ENCODE data around the gene NADSYN1.

The NADSYN1 gene

DNA sequence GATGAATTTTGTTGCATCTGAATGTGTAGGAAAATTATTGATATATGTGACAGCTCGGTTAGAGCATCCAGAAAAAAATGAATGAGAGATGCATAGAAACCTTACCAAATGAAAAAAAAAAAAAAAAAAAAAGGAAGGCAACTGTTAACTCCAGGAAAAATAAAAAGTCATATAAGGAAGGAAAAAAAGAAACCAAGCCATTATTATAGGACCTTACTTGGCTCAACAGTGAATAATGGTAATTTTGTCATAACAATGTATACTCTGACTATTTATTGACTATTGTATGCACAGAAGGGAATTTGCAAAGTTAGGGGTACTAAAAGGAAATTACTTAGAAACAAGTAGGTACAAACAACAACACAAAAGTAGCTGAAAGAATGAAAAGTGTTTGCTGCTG lies 6.9 kb upstream of the NADSYN1 start:
- no peak overlapping the region for H3K4me3 ChIP-seq (ENCODE audit: low read depth in 1 of 2, low read length in 2 of 2)
- H3K27ac ChIP-seq (ENCODE audit: low read depth, low read length), result no peak overlapping the region
- no peaks in the 10 kb centered on the region for H3K36me3 ChIP-seq (ENCODE audit: insufficient read depth, low read length)
- H3K9ac ChIP-seq (ENCODE audit: low read length), result no peak overlapping the region
- peaks cover 13% of the 10 kb centered on the region for H3K4me1 ChIP-seq (ENCODE audit: insufficient read depth, low read length)
- no peaks in the 10 kb centered on the region for H3K9me3 ChIP-seq (ENCODE audit: low read length)
- no peaks in the 10 kb centered on the region for H3K27me3 ChIP-seq (ENCODE audit: control insufficient read depth in 1 of 2, insufficient read depth in 2 of 2, low read length in 2 of 2)

DNA sequence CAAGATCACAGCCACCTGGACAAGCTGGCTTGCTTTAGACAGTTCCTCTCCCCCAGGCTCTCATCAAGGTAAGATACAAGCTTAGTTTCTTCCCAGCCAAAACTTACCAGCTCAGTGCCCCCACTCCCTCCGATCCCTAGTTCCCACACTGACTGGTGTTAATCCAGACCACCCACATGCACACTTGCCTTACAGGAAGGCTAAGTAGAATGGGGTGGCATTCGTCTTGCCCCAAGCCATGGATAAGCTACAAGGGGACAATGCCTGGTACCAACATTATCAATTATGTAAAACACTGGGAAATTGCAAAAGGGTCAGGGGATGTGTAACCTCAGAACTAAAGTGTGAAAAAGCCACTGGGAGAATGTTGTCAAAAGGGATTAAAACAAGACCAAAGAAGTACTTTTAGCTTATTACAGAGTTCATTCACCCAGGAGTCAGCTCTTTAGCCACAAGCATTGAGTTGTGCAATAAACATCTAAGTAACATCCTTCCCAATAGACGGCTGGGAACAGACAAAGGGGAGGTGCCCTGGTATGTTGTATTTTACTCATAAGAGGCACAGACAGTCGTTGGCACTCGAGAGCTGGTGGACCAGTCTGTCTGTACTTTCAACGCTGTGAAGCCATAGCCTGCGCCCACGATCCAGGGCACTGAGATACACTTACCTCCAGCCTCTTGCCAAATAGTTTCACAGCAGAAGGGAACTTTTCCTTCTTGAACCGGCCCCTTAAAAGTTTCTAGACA lies 5.9 kb upstream of the NADSYN1 start:
- Histone ChIP-seq H3K9me3 (ENCODE audit: low read length) (no peaks in the 10 kb centered on the region), H3K4me1 (ENCODE audit: insufficient read depth, low read length) (peaks cover 18% of the 10 kb centered on the region), H3K9ac (ENCODE audit: low read length) (no peak overlapping the region), H3K36me3 (ENCODE audit: insufficient read depth, low read length) (no peaks in the 10 kb centered on the region), H3K27me3 (ENCODE audit: control insufficient read depth in 1 of 2, insufficient read depth in 2 of 2, low read length in 2 of 2) (no peaks in the 10 kb centered on the region), H3K27ac (ENCODE audit: low read depth, low read length) (no peak overlapping the region), H3K4me3 (ENCODE audit: low read depth in 1 of 2, low read length in 2 of 2) (peak overlapping the region in 1 of 2 donors; percentile 94)

DNA sequence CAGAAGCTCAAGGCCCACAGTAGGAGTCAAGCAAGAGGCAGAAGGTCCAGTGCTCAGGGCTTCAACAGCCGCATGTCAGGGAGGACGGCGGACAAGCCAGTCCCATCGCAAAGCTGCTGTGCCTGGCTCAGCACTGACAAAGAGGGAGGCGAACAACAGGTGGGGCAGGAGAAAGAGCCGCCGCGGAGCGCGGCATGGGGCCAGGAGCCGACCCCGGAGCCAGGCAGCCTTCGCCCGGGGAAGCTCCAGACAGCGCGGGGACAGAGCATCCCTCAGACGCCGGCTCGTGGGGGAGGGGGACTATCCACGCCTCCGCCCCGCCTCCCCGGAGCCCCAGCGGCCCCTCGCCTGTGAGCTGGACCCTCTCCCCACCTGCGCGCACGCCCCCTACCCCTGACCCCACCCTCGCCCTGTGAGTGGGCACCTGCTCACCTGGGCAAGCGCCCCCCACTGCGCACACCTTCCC lies 5.2 kb upstream of the NADSYN1 start:
- peaks cover 21% of the 10 kb centered on the region for H3K4me1 ChIP-seq (ENCODE audit: insufficient read depth, low read length)
- H3K4me3 ChIP-seq (ENCODE audit: low read depth in 1 of 2, low read length in 2 of 2), result peak overlapping the region; percentile 85 to 94
- H3K27ac ChIP-seq (ENCODE audit: low read depth, low read length), result no peak overlapping the region
- H3K36me3 ChIP-seq (ENCODE audit: insufficient read depth, low read length), result no peaks in the 10 kb centered on the region
- H3K27me3 ChIP-seq (ENCODE audit: control insufficient read depth in 1 of 2, insufficient read depth in 2 of 2, low read length in 2 of 2), result no peaks in the 10 kb centered on the region
- H3K9me3 ChIP-seq (ENCODE audit: low read length), result no peaks in the 10 kb centered on the region
- no peak overlapping the region for H3K9ac ChIP-seq (ENCODE audit: low read length)

DNA sequence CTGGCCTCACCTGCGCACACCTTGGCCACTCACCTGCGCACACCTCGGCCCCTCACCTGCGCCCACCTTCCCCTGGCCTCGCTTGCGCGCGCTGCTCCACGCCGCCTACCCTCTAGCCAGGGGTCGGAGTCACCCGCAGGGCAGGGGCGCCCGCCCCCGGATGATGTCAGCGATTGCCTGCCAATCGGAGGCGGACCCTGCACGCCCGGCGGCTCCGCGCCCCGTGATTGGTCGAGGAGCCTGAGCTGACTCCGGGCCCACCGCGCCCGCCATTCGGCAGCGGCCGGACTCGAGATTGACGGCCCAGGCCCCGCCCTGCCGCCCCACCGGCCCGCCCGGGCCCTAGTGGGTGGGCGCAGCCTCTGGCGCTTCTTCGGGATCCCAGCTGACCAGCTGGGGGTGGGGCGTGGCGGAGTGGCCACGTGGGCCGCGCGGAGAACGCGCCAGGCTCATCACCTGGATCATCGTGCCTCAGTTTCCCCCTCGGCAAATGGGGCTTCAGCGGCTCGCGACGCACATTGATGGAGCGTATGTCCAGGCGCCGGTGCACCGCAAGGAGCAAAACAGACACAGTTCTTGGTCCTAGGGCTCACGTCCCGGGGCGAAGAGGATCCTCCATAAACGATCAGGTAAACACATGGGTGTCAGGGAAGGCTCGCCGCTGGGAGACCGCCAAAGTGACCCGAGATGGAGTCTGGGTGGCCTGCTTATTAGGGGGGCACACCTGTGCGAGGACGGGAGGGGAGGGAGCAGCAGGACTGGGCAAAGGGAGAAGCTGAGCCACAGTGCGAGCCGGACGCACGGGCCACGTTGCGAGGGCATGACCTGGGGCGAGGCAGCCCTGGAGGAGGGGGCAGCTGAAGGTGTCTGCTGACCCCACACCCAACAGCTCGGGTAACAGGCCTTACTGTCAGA lies 4.5 kb upstream of the NADSYN1 start, which contains the start of gene DHCR7:
Gene DHCR7 (minus strand): TSS at position 137 of the 915 bp plus-strand sequence. CDS start 3,441 bp downstream, outside the sequence.
- Histone ChIP-seq H3K27ac (ENCODE audit: low read depth, low read length) (peak within 1 kb of the TSS; percentile 22), H3K9ac (ENCODE audit: low read length) (peak within 1 kb of the TSS; percentile 57), H3K9me3 (ENCODE audit: low read length) (no peaks in the 10 kb centered on the region)

DNA sequence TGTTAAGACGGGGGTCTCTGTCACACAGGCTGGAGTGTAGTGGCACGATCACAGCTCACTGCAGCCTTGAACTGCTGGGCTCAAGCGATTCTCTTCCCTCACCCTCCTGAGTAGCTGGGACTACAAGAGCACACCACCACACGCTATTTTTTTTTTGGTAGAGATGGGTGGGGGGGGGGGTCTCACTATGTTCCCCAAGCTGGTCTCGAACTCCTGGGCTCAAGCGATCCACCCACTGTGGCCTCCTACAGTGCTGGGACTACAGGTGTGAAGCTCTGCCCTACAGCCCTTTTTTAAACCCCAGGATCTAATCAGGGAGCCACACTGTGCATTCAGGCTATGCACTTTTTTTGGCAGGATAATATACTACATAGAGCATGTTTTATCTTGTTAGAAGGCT lies 3.4 kb upstream of the NADSYN1 start:
- no peaks in the 10 kb centered on the region for H3K36me3 ChIP-seq (ENCODE audit: insufficient read depth, low read length)
- peak overlapping the region; percentile 22 for H3K27ac ChIP-seq (ENCODE audit: low read depth, low read length)
- H3K27me3 ChIP-seq (ENCODE audit: control insufficient read depth in 1 of 2, insufficient read depth in 2 of 2, low read length in 2 of 2), result no peaks in the 10 kb centered on the region
- H3K9ac ChIP-seq (ENCODE audit: low read length), result peak overlapping the region; percentile 57
- H3K9me3 ChIP-seq (ENCODE audit: low read length), result no peaks in the 10 kb centered on the region
- H3K4me1 ChIP-seq (ENCODE audit: insufficient read depth, low read length), result peaks cover 29% of the 10 kb centered on the region
- H3K4me3 ChIP-seq (ENCODE audit: low read depth in 1 of 2, low read length in 2 of 2), result peak overlapping the region in 1 of 2 donors; percentile 94

More for the DNA sequence above, 4.5 kb upstream of the NADSYN1 start, which contains the start of gene DHCR7:
- Histone ChIP-seq H3K27me3 (ENCODE audit: control insufficient read depth in 1 of 2, insufficient read depth in 2 of 2, low read length in 2 of 2) (no peaks in the 10 kb centered on the region), H3K36me3 (ENCODE audit: insufficient read depth, low read length) (no peaks in the 10 kb centered on the region), H3K4me1 (ENCODE audit: insufficient read depth, low read length) (peaks cover 21% of the 10 kb centered on the region), H3K4me3 (ENCODE audit: low read depth in 1 of 2, low read length in 2 of 2) (peak within 1 kb of the TSS; percentile 85 to 94)

DNA sequence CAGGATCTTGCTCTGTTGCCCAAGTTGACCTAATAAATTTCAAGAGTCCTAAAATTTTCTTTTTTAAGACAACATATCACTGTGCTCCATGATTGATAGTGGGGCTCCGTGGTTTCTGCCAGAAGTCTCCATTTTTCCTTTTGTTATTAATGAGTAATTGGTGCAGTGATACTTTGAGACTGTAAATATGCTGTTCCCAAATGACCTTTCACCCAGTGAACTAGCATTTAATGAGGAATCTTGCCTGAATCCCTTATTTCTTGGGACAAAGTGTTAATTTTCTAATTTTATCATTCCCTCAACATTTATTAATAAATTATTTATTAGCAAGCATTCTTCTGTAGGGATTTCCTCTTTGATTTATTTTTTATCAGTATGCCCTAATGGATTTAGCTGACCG lies 2.5 kb upstream of the NADSYN1 start:
- Histone ChIP-seq H3K4me1 (ENCODE audit: insufficient read depth, low read length) (peaks cover 31% of the 10 kb centered on the region), H3K9me3 (ENCODE audit: low read length) (no peaks in the 10 kb centered on the region), H3K36me3 (ENCODE audit: insufficient read depth, low read length) (peaks cover 8% of the 10 kb centered on the region), H3K4me3 (ENCODE audit: low read depth in 1 of 2, low read length in 2 of 2) (no peak overlapping the region), H3K27ac (ENCODE audit: low read depth, low read length) (no peak overlapping the region), H3K9ac (ENCODE audit: low read length) (no peak overlapping the region), H3K27me3 (ENCODE audit: control insufficient read depth in 1 of 2, insufficient read depth in 2 of 2, low read length in 2 of 2) (no peaks in the 10 kb centered on the region)

DNA sequence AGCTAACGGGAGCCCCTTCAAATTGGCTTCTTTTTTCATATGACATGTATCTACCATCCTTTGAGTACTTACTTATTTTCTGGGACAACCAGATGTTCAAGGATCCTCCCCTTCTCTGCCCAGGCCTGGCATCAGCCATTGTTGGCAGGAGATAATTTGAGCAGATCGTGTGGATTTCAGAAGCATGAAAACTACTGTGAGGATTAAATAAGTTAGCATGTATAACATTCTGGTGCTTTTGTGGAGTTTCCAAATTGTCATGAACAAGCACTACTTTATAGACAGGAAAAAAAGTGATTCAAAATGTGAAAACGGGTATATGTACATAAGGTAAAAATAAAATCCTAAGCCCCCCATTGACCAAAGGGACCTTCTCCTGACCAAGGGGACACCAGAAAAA lies 2.1 kb upstream of the NADSYN1 start:
- Histone ChIP-seq H3K36me3 (ENCODE audit: insufficient read depth, low read length) (peaks cover 12% of the 10 kb centered on the region), H3K27me3 (ENCODE audit: control insufficient read depth in 1 of 2, insufficient read depth in 2 of 2, low read length in 2 of 2) (no peaks in the 10 kb centered on the region), H3K9ac (ENCODE audit: low read length) (no peak overlapping the region), H3K9me3 (ENCODE audit: low read length) (no peaks in the 10 kb centered on the region), H3K4me3 (ENCODE audit: low read depth in 1 of 2, low read length in 2 of 2) (no peak overlapping the region), H3K4me1 (ENCODE audit: insufficient read depth, low read length) (peaks cover 31% of the 10 kb centered on the region), H3K27ac (ENCODE audit: low read depth, low read length) (no peak overlapping the region)

DNA sequence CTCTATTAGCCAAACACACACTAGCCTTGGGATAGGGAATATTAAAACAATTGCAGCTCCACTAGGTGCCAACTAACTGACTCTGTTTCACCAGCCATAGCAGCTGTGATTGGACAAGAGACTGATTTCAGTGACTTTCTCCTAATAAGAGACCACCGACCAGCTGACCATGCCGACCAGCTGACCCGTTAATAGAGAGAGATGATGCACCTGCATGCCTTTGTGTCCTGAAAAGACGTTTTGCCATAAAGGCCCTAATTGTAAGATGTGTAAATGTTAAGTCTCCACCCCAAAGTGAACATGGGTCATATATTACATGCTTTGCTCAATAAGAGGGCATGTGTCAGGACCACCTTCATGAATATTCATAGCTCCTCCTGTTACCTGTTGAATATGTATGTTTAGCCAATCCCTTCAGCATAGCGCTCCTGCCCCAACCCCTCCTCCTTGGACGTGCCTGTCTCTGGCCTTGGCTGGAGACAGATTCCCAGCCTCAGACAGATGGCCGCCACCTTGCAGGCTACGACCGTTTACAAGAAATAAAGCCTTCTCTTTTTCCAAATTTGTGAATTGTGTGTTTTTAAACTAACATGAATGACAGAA lies 1.3 kb upstream of the NADSYN1 start:
- Histone ChIP-seq H3K9ac (ENCODE audit: low read length) (peak overlapping the region; percentile 72), H3K27me3 (ENCODE audit: control insufficient read depth in 1 of 2, insufficient read depth in 2 of 2, low read length in 2 of 2) (no peaks in the 10 kb centered on the region), H3K4me3 (ENCODE audit: low read depth in 1 of 2, low read length in 2 of 2) (peak overlapping the region; percentile 89 to 96), H3K4me1 (ENCODE audit: insufficient read depth, low read length) (peaks cover 31% of the 10 kb centered on the region), H3K27ac (ENCODE audit: low read depth, low read length) (peak overlapping the region; percentile 12), H3K36me3 (ENCODE audit: insufficient read depth, low read length) (peaks cover 17% of the 10 kb centered on the region), H3K9me3 (ENCODE audit: low read length) (no peaks in the 10 kb centered on the region)

DNA sequence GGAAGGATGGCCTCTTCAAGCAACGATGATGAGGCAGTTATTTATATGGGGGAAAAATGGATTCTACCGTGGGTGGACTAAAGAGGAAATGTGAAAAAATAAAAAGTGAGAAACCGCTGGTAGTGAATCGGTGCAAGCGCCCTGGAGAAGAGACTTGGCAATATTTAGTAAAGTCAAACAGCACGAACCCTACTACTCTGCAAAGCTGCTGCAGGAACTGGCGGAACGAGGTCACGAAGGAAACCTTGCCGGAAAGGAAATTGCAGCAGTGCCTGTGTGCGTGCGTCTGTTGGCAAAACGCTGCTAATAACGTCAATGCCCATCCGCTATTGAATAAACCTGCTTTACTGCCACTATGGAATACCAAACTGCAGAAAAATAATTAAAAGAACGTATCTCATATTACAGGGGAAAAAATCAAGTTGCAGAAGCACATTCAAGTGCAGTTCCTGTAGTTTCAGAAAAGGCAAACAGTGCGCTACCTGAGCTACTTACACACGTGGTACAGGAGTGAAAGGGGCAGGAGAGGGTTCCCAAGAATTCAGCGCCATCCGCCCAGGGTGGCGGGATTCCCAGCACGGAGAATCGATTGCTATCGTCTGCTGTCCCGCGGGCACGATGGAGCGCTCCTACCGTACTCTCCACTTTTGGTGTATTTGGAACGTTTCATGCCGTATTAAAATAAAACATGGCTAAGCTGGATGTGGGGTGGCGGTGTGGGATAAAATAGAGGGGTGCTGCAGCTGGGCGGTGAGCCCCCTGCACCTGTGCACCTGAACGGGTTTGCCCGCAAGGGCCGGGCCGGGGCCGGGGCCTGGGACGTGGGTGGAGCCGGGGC lies 585 bp upstream of the NADSYN1 start:
- H3K27ac ChIP-seq (ENCODE audit: low read depth, low read length), result peak overlapping the region; percentile 75
- H3K9ac ChIP-seq (ENCODE audit: low read length), result peak overlapping the region; percentile 72
- H3K36me3 ChIP-seq (ENCODE audit: insufficient read depth, low read length), result peaks cover 25% of the 10 kb centered on the region
- peak overlapping the region; percentile 89 to 96 for H3K4me3 ChIP-seq (ENCODE audit: low read depth in 1 of 2, low read length in 2 of 2)
- peaks cover 30% of the 10 kb centered on the region for H3K4me1 ChIP-seq (ENCODE audit: insufficient read depth, low read length)
- no peaks in the 10 kb centered on the region for H3K27me3 ChIP-seq (ENCODE audit: control insufficient read depth in 1 of 2, insufficient read depth in 2 of 2, low read length in 2 of 2)
- no peaks in the 10 kb centered on the region for H3K9me3 ChIP-seq (ENCODE audit: low read length)

DNA sequence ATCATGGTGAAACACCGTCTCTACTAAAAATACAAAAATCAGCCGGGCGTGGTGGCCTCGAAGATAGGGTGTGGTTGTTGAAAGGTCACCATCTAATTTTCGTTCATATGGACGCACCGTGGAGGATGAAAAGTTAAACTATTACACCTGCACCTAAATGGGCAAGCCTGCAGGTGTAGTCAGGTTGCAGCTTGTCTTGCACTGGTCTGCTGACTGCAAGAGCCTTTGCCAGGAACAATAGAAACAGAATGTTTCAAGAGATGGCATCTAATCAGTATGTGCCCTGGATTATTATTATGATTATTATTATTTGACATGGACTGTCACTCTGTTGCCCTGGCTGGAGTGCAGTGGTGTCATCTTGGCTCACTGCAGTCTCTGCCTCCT lies 908 bp downstream of the NADSYN1 start:
- Histone ChIP-seq H3K4me3 (ENCODE audit: low read depth in 1 of 2, low read length in 2 of 2) (peak overlapping the region; percentile 89 to 96), H3K27me3 (ENCODE audit: control insufficient read depth in 1 of 2, insufficient read depth in 2 of 2, low read length in 2 of 2) (no peaks in the 10 kb centered on the region), H3K4me1 (ENCODE audit: insufficient read depth, low read length) (peaks cover 26% of the 10 kb centered on the region), H3K27ac (ENCODE audit: low read depth, low read length) (no peak overlapping the region), H3K36me3 (ENCODE audit: insufficient read depth, low read length) (peaks cover 38% of the 10 kb centered on the region), H3K9me3 (ENCODE audit: low read length) (no peaks in the 10 kb centered on the region), H3K9ac (ENCODE audit: low read length) (peak overlapping the region; percentile 71)
